ENCODE data around the gene CFAP251.

Gene CFAP251

GRCh38 chr12:122009741-122010140, 91.3 kb downstream of the CFAP251 start:
- DNase-seq = no peak

- no peak for DNase-seq
These were observed 93.8 kb downstream of the CFAP251 start for GRCh38 chr12:122012184-122012583.

- DNase-seq = peak; percentile 93
These were observed 94.7 kb downstream of the CFAP251 start for GRCh38 chr12:122013136-122013535.

GRCh38 chr12:122013791-122014590, 95.6 kb downstream of the CFAP251 start:
- DNase-seq = no peak

GRCh38 chr12:122014781-122015180, 96.4 kb downstream of the CFAP251 start:
- no peak for DNase-seq

- DNase-seq = no peak
These were observed 100.1 kb downstream of the CFAP251 start for GRCh38 chr12:122018457-122018856.

GRCh38 chr12:122018937-122019336, 100.5 kb downstream of the CFAP251 start:
- DNase-seq = no peak

GRCh38 chr12:122020795-122021192, 102.4 kb downstream of the CFAP251 start:
- DNase-seq = no peak

- no peak for DNase-seq
These were observed 102.9 kb downstream of the CFAP251 start for GRCh38 chr12:122021193-122021821.

- no peak for DNase-seq
These were observed 103.5 kb downstream of the CFAP251 start, which contains the start of gene BCL7A for GRCh38 chr12:122021822-122022392. Gene BCL7A (plus strand): TSS chr12:122021884. CDS start chr12:122022092, 208 bp downstream.

- DNase-seq = no peak
These were observed 104.3 kb downstream of the CFAP251 start for GRCh38 chr12:122022393-122023338.

- no peak for DNase-seq
These were observed 105.1 kb downstream of the CFAP251 start for GRCh38 chr12:122023339-122024131.

- no peak for DNase-seq
These were observed 105.9 kb downstream of the CFAP251 start for GRCh38 chr12:122024132-122024785.

GRCh38 chr12:122026706-122027333, 108.4 kb downstream of the CFAP251 start:
- DNase-seq = no peak

GRCh38 chr12:122028165-122028904, 109.9 kb downstream of the CFAP251 start:
- no peak for DNase-seq

- no peak for DNase-seq
These were observed 110.6 kb downstream of the CFAP251 start for GRCh38 chr12:122028905-122029560.

- DNase-seq = no peak
These were observed 111.4 kb downstream of the CFAP251 start for GRCh38 chr12:122029620-122030423.

GRCh38 chr12:122030424-122031035, 112.1 kb downstream of the CFAP251 start:
- DNase-seq = no peak
